Heart left ventricle (tissue), 13 donors: ENCODE measurements around the gene NHSL2.

Experiments
- CTCF ChIP-seq, 12 donors: fragments of 200-600 bp; sonication (generic) in 4 of 12; IDR thresholded peaks; one replicate each; pipeline versions ENCODE4 v1.5.0 to v1.8.0; 2018 to 2022; ENCODE audit warnings: antibody characterized with exemption in 12 of 12, mild to moderate bottlenecking in 5 of 12
- POLR2A ChIP-seq, 2 donors: fragments of 450-650 bp; IDR thresholded peaks; one replicate each; pipeline ENCODE4 v1.6.1; 2017; ENCODE audit warnings: antibody characterized with exemption in 2 of 2, mild to moderate bottlenecking in 2 of 2, moderate library complexity in 2 of 2
- donor health status: ischemic (EF 13 %, LVEDD 7.1; RV severe dilation, severe dysfunction).
- donor health status: DM: no; HTN: yes; CAD: no.
- donor health status: DM: no; HTN: no; CAD: no.
- donor health status: ischemic (EF 25% LVEDD 6.9; RV normal size, moderate dysfunction).
- donor health status: ischemic (EF 25% LVEDD 5.7; RV mildly dilated, moderate dysfunction).
- donor health status: ischemic (EF 35%, LVEDD 5.7; RV mildly dilated, moderate dysfunction).
- donor health status: nonischemic (EF 11% LVEDD 7.7; RV severe dilation, severe dysfunction).
- donor health status: DM: yes; HTN: yes; CAD: no.
- donor health status: PGD.
- donor health status: ischemic (EF 29% LVEDD 5.4; RV normal size, mild dysfunction).
- donor health status: nonischemic (EF 23%, LVEDD 6.1; RV moderate dilation, normal function).

GRCh38 chrX:72125331-72126047 is 214.8 kb downstream of the NHSL2 start:
- no peak for TF ChIP-seq CTCF (IDR thresholded peaks at IDR 0.05)
- no peak for TF ChIP-seq POLR2A (IDR thresholded peaks at IDR 0.05)
